HepG2 (cell line): Measurements from ENCODE around the gene CPNE2. TPM values are rescaled to one million over a fixed set of nuclear protein-coding genes. Genes with fewer than 3 reads are reported as not detected.

Experiments
- ATAC-seq: fragments of 200-7000 bp; cut with Tn5 transposase; 3 replicates; pipeline ENCODE4 v1.9.1; 2020; ENCODE audit warnings: mild to moderate bottlenecking, moderate library complexity
- BruUV-seq: library from RNA; stranded (reverse); fragments of 400-500 nt; replicated peaks from 2 replicates; lab custom pipeline; 2021; lab: Mats Ljungman, UMichigan
- CTCF ChIA-PET: fragments of 300-600 bp; formaldehyde crosslinking; extraction: SDS; loops from one replicate; lab custom pipeline; 2021; ENCODE audit warnings: low total read pairs, inconsistent platforms, low intra/inter-chr PET ratio; lab: Yijun Ruan, JAX
- POLR2A ChIA-PET: fragments of 350-600 bp; sonication (Branson Sonifier 250); formaldehyde crosslinking; loops from one replicate; lab custom pipeline; 2020; ENCODE audit warnings: antibody characterized with exemption, inconsistent platforms; lab: Yijun Ruan, JAX
- DNase-seq: peaks from one replicate; pipeline ENCODE4 v3.0.0-alpha.2; 2015; ENCODE audit warnings: low spot score
- FAIRE-seq: peaks from 3 replicates; lab custom pipeline; 2011; peaks lifted over from hg19 to GRCh38; lab: Jason Lieb, UNC
- H2AFZ ChIP-seq: one replicate; pipeline ENCODE4 v1.6.1; 2011; ENCODE audit warnings: low read length, inconsistent platforms
- H3K27ac ChIP-seq: fragments of 300-600 bp; 3 replicates; pipeline ENCODE4 v1.8.0; 2011; ENCODE audit warnings: mixed run types, mild to moderate bottlenecking, mixed read lengths, low read length, inconsistent platforms; ENCODE audit not compliant: insufficient read depth; ENCODE audit errors: extremely low read length
- H3K27me3 ChIP-seq, 2 experiments: fragments of 200-600 bp in 1 of 2; 2 replicates in 1 of 2; 3 replicates in 1 of 2; pipeline versions ENCODE4 v1.6.0 to v1.8.0; 2011; ENCODE audit warnings: low read length in 2 of 2, mild to moderate bottlenecking in 2 of 2, moderate library complexity in 2 of 2, inconsistent platforms in 1 of 2; ENCODE audit not compliant: insufficient read depth in 2 of 2, control insufficient read depth in 1 of 2
- H3K36me3 ChIP-seq, 2 experiments: fragments of 200-600 bp in 1 of 2; replicated peaks in 1 of 2; 2 replicates in 1 of 2; 3 replicates in 1 of 2; pipeline versions ENCODE4 v1.5.1 to v1.8.0; 2011; ENCODE audit warnings: low read length in 2 of 2, inconsistent platforms in 1 of 2; ENCODE audit not compliant: insufficient read depth in 2 of 2, control insufficient read depth in 1 of 2
- H3K4me1 ChIP-seq: 2 replicates; pipeline ENCODE4 v1.5.1; 2012; ENCODE audit warnings: low read length, inconsistent platforms; ENCODE audit not compliant: insufficient read depth
- H3K4me2 ChIP-seq: 2 replicates; pipeline ENCODE4 v1.6.0; 2011; ENCODE audit warnings: low read depth, low read length, inconsistent platforms
- H3K4me3 ChIP-seq, 3 experiments: fragments of 200-600 bp in 1 of 3; sonication (generic), shearing (Covaris generic) in 1 of 3; replicated peaks in 1 of 3; 2 replicates each; pipeline ENCODE4 v1.5.1; 2011 to 2016; ENCODE audit warnings: low read length in 3 of 3, inconsistent platforms in 2 of 3, low read depth in 2 of 3, mild to moderate bottlenecking in 2 of 3, control low read depth in 1 of 3, mixed read lengths in 1 of 3; ENCODE audit not compliant: insufficient read depth in 1 of 3
- H3K79me2 ChIP-seq: one replicate; pipeline ENCODE4 v1.6.1; 2011; ENCODE audit warnings: low read length, inconsistent platforms; ENCODE audit not compliant: insufficient read depth
- H3K9ac ChIP-seq: 2 replicates; pipeline ENCODE4 v1.6.0; 2011; ENCODE audit warnings: mild to moderate bottlenecking, low read depth, low read length, inconsistent platforms; ENCODE audit not compliant: insufficient read depth
- H3K9me3 ChIP-seq: 2 replicates; pipeline ENCODE4 v1.5.1; 2012; ENCODE audit warnings: mild to moderate bottlenecking, low read length
- H4K20me1 ChIP-seq: 2 replicates; pipeline ENCODE4 v1.6.0; 2011; ENCODE audit warnings: inconsistent platforms, mild to moderate bottlenecking, low read length, moderate library complexity; ENCODE audit not compliant: insufficient read depth
- ELF1 ChIP-seq: sonication (generic); formaldehyde crosslinking; IDR thresholded peaks from 2 replicates; pipeline ENCODE4 v1.4.0; 2020; ENCODE audit warnings: missing genetic modification reagents
- ERF ChIP-seq: IDR thresholded peaks from 2 replicates; pipeline ENCODE4 v1.6.1; 2018; ENCODE audit warnings: missing biosample characterization, missing genetic modification reagents
- GTF3A ChIP-seq: sonication (generic); formaldehyde crosslinking; conservative IDR thresholded peaks from 2 replicates; pipeline ENCODE4 v1.4.0; 2020; ENCODE audit warnings: mild to moderate bottlenecking, missing genetic modification reagents
- MEIS1 ChIP-seq: sonication (generic); formaldehyde crosslinking; IDR thresholded peaks from 2 replicates; pipeline ENCODE4 v1.9.0; 2021; ENCODE audit warnings: mild to moderate bottlenecking, missing genetic modification reagents, moderate library complexity, borderline replicate concordance
- SMAD9 ChIP-seq: sonication (generic); formaldehyde crosslinking; IDR thresholded peaks from 2 replicates; pipeline ENCODE4 v1.5.1; 2020; ENCODE audit warnings: mild to moderate bottlenecking, missing genetic modification reagents
- ZNF329 ChIP-seq: sonication (generic); formaldehyde crosslinking; IDR thresholded peaks from 2 replicates; pipeline ENCODE4 v1.9.0; 2021; ENCODE audit warnings: low read depth, mild to moderate bottlenecking, missing genetic modification reagents
- ZNF343 ChIP-seq: sonication (generic); formaldehyde crosslinking; IDR thresholded peaks from 2 replicates; pipeline ENCODE4 v1.4.0; 2020; ENCODE audit warnings: mild to moderate bottlenecking, missing genetic modification reagents
- ZNF607 ChIP-seq: sonication (generic); formaldehyde crosslinking; IDR thresholded peaks from 2 replicates; pipeline ENCODE4 v1.5.1; 2020; ENCODE audit warnings: missing genetic modification reagents, mild to moderate bottlenecking, borderline replicate concordance
- WGBS: methylation state at CpG from one replicate; pipeline ENCODE4 v1.1.6; 2017; ENCODE audit warnings: low lambda C conversion rate; 5-methylcytosine and 5-hydroxymethylcytosine counted together
- in situ Hi-C: cut with HindIII; loops from 2 replicates; pipeline ENCODE4 v1.10.0; 2017; ENCODE audit warnings: low pct_unique_long_range_greater_than_20kb; ENCODE audit not compliant: extremely low pct_ligation_motif_present
- intact Hi-C: fragments of 100-400 bp; cut with micrococcal nuclease; formaldehyde crosslinking; loops from one replicate; pipeline ENCODE4 v1.10.0; 2022; ENCODE audit not compliant: unreplicated experiment
- polyA plus RNA-seq, 8 experiments: library from polyadenylated mRNA; depleted of rRNA in 3 of 8; stranded (reverse) in 7 of 8; unstranded in 1 of 8; fragments of >200 nt; fragmentation: Illumina TruSeq in 4 of 8; extraction: Trizol in 4 of 8; gene quantifications; 2 replicates each; pipeline versions ENCODE4 v1.2.1 to v1.2.3, GENCODE V29; 2011 to 2016; ENCODE audit warnings: low read depth in 4 of 8, missing spikeins in 1 of 8, mixed read lengths in 1 of 8; ENCODE audit not compliant: insufficient read depth in 1 of 8
- total RNA-seq, 5 experiments: library from RNA; depleted of rRNA; stranded (reverse); fragments of >200 nt; fragmentation: Illumina TruSeq; extraction: Trizol; gene quantifications; 2 replicates each; pipeline ENCODE4 v1.2.3, GENCODE V29; 2016; ENCODE audit warnings: low read depth in 1 of 5
- TF ChIP-seq, protein P1 (sequence below): sonication (generic); formaldehyde crosslinking; IDR thresholded peaks from 2 replicates; pipeline ENCODE4 v1.4.0; 2020; ENCODE audit warnings: missing genetic modification reagents; ENCODE audit errors: not compliant biosample characterization

The CPNE2 gene
- total and polyA plus RNA-seq, 2 of the 13 experiments (the other 11 are each of a cell fraction or from before 2014, with no cell fraction given), result 10.6 to 23.3 TPM

DNA sequence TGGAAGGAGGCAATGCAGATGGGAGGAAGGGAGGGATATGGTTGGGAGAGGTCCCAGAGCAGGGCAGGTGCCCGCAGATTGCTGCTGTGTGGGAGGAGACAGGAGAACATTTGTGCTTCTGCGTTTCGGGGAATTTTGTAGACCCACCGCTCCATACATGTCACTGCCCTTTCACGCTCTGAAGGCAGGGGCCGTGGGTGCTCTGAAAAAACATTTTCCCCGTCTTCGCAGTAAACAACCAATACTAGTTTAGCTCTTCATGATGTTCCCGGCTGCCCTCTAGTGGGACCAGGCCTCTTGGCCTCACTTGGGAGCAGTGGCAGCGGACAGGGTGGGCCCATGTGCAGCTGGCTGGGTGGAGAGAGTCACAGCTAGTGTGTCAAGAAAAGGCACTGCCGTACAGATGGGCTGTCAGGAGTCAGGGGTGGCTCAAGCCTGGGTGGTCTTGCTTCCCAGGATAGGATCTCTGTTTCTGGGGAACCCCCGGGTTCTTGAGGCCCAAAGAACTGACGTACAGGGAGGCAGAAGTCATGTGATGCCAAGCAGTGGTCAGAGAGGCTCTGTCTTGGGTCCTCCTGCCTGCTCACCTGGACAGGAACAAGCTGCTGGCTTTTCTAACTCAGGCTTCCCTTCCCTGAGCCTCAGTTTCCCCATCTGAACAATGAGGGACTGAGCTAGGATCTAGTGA is 46.5 kb upstream of the CPNE2 start (continued):
- TF ChIP-seq MEIS1 (CRISPR knock-in tag), result 0 out of 2 replicates have a peak, but pooled peaks have one; percentile 32
- TF ChIP-seq, protein P1, sequence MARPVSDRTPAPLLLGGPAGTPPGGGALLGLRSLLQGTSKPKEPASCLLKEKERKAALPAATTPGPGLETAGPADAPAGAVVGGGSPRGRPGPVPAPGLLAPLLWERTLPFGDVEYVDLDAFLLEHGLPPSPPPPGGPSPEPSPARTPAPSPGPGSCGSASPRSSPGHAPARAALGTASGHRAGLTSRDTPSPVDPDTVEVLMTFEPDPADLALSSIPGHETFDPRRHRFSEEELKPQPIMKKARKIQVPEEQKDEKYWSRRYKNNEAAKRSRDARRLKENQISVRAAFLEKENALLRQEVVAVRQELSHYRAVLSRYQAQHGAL (CRISPR knock-in tag), result no peak
- TF ChIP-seq SMAD9, result 0 out of 2 replicates have a peak, but pooled peaks have one; percentile 12
- TF ChIP-seq GTF3A (CRISPR knock-in tag), result no peak
- TF ChIP-seq ZNF607 (CRISPR knock-in tag), result no peak
- TF ChIP-seq ELF1 (CRISPR knock-in tag), result 0 out of 2 replicates have a peak, but pooled peaks have one; percentile 23
- peak; percentile 56; the same call in 1 of the 2 replicates for TF ChIP-seq ERF (CRISPR knock-in tag)
- 0 out of 2 replicates have a peak, but pooled peaks have one; percentile 36 for TF ChIP-seq ZNF343 (CRISPR knock-in tag)

DNA sequence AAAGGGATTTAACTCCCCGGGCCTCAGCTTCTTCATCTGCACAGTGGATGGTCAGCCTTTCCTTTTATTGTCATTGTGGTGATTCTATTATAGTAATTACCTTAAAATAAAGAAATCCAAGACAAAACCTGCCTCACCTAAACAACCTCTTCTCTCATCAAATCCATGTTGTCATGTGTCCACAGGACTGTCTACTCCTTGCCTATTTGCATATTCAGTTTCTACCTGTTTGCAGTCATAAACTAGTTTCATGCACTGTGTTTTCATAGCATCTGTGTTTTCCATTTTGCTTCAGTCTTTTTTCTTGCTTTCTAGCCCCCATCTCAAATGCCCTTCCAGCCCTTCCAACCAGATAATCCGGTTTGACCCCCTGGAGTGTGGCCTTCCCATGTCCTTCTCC is 44.3 kb upstream of the CPNE2 start:
- intact Hi-C loops, result no loop called here
- FAIRE-seq, result no peak

More for the DNA sequence above, 44.3 kb upstream of the CPNE2 start:
- no TSS peak for BruUV-seq
- Histone ChIP-seq H3K27ac (no peak overlapping the region), H3K4me3 (no peak overlapping the region), H3K9me3 (no peaks in the 10 kb centered on the region), H3K9ac (no peak overlapping the region), H2AFZ (no peak overlapping the region), H4K20me1 (no peaks in the 10 kb centered on the region), H3K79me2 (no peaks in the 10 kb centered on the region), H3K4me1 (peaks cover 13% of the 10 kb centered on the region), H3K4me2 (no peak overlapping the region), H3K27me3 (peaks cover 0 to 15% of the 10 kb centered on the region in 2 experiments; a peak in 4 of 5 replicates), H3K36me3 (no peaks in the 10 kb centered on the region)
- in situ Hi-C loops, result no loop called here
- 53% methylated on average over 2 of the region's 2 CpGs for WGBS
- DNase-seq, result no peak
- TF ChIP-seq ZNF329 (CRISPR knock-in tag), result no peak
- no peak for ATAC-seq
- ChIA-PET CTCF (interaction anchor here (4.1 kb wide), 1 partner anchor 84 kb away, joined by 38 read pairs; no protein-coding TSS in a partner anchor), POLR2A (no interaction called here)
